K562 (cell line): Measurements from ENCODE around the gene ACTBL2. TPM values are rescaled to one million over a fixed set of nuclear protein-coding genes. Genes with fewer than 3 reads are reported as not detected.

Experiments used
- ATAC-seq: fragments of 200-7000 bp; cut with Tn5 transposase; 3 replicates; pipeline ENCODE4 v1.9.1; 2020; ENCODE audit warnings: moderate library complexity
- BruUV-seq: library from RNA; stranded (reverse); fragments of 400-500 nt; replicated peaks from 2 replicates; lab custom pipeline; 2021; lab: Mats Ljungman, UMichigan
- CTCF ChIA-PET: fragments of 300-600 bp; formaldehyde crosslinking; extraction: SDS; loops from one replicate; lab custom pipeline; 2021; ENCODE audit warnings: low intra/inter-chr PET ratio; lab: Yijun Ruan, JAX
- POLR2A ChIA-PET: fragments of 300-600, 350-650 bp; sonication (Branson Sonifier 250); formaldehyde crosslinking; extraction: SDS; loops from one replicate; lab custom pipeline; 2021; ENCODE audit warnings: antibody characterized with exemption, inconsistent platforms; lab: Yijun Ruan, JAX
- DNase-seq, 4 experiments: peaks; one replicate each; pipeline versions ENCODE4 v3.0.0 to v3.0.0-alpha.2; 2011 to 2018; ENCODE audit warnings: low spot score in 3 of 4, mixed read lengths in 3 of 4; ENCODE audit errors: extremely low read depth in 1 of 4
- FAIRE-seq: peaks from 2 replicates; lab custom pipeline; 2011; peaks lifted over from hg19 to GRCh38; lab: Jason Lieb, UNC
- H2AFZ ChIP-seq: 2 replicates; pipeline ENCODE4 v1.6.0; 2011; ENCODE audit warnings: low read depth, low read length, control low read depth, inconsistent platforms
- H3K27ac ChIP-seq: fragments of 200-600 bp; 3 replicates; pipeline ENCODE4 v1.8.0; 2011; ENCODE audit warnings: low read depth, mild to moderate bottlenecking, control low read depth, inconsistent platforms, low read length, moderate library complexity, mixed read lengths; ENCODE audit errors: extremely low read depth
- H3K27me3 ChIP-seq, 2 experiments: fragments of 300-600 bp in 1 of 2; 2 replicates in 1 of 2; 3 replicates in 1 of 2; pipeline versions ENCODE4 v1.6.0 to v1.8.0; 2011; ENCODE audit warnings: inconsistent platforms in 2 of 2, low read length in 2 of 2, mild to moderate bottlenecking in 1 of 2, mixed read lengths in 1 of 2, moderate library complexity in 1 of 2; ENCODE audit not compliant: control insufficient read depth in 2 of 2, insufficient read depth in 2 of 2
- H3K36me3 ChIP-seq: fragments of 300-600 bp; 3 replicates; pipeline ENCODE4 v1.8.0; 2011; ENCODE audit warnings: mild to moderate bottlenecking, low read length, inconsistent platforms; ENCODE audit not compliant: control insufficient read depth, insufficient read depth
- H3K4me1 ChIP-seq, 2 experiments: fragments of 200-600 bp in 1 of 2; replicated peaks in 1 of 2; 2 replicates in 1 of 2; 3 replicates in 1 of 2; pipeline versions ENCODE4 v1.5.1 to v1.8.0; 2011; ENCODE audit warnings: inconsistent platforms in 2 of 2, low read length in 2 of 2, mild to moderate bottlenecking in 1 of 2, mixed read lengths in 1 of 2, moderate library complexity in 1 of 2; ENCODE audit not compliant: control insufficient read depth in 2 of 2, insufficient read depth in 2 of 2
- H3K4me2 ChIP-seq: 2 replicates; pipeline ENCODE4 v1.6.1; 2011; ENCODE audit warnings: low read length, control low read depth, inconsistent platforms, mixed read lengths; ENCODE audit not compliant: insufficient read depth
- H3K4me3 ChIP-seq: fragments of 200-600 bp; sonication (generic), shearing (Covaris generic); 2 replicates; pipeline ENCODE4 v1.5.1; 2016; ENCODE audit warnings: control low read depth, inconsistent platforms
- H3K79me2 ChIP-seq: fragments of 200-600 bp; 3 replicates; pipeline ENCODE4 v1.8.0; 2011; ENCODE audit warnings: low read length, inconsistent platforms; ENCODE audit not compliant: control insufficient read depth, insufficient read depth
- H3K9ac ChIP-seq, 2 experiments: 2 replicates each; pipeline versions ENCODE4 v1.6.0 to v1.6.1; 2011; ENCODE audit warnings: low read depth in 2 of 2, low read length in 2 of 2, control low read depth in 1 of 2, inconsistent platforms in 1 of 2, mild to moderate bottlenecking in 1 of 2, mixed read lengths in 1 of 2; ENCODE audit not compliant: insufficient read depth in 1 of 2
- H3K9me1 ChIP-seq: one replicate; pipeline ENCODE4 v1.6.0; 2011; ENCODE audit warnings: inconsistent platforms, mild to moderate bottlenecking, low read length, moderate library complexity; ENCODE audit not compliant: control insufficient read depth, insufficient read depth
- H3K9me3 ChIP-seq: replicated peaks from 2 replicates; pipeline ENCODE4 v1.5.1; 2011; ENCODE audit warnings: low read depth, low read length, inconsistent platforms; ENCODE audit not compliant: control insufficient read depth, insufficient read depth
- H4K20me1 ChIP-seq: replicated peaks from 2 replicates; pipeline ENCODE4 v1.6.1; 2011; ENCODE audit warnings: low read length, inconsistent platforms, mixed read lengths; ENCODE audit not compliant: control insufficient read depth, insufficient read depth
- C11orf30 ChIP-seq: fragments of 450-650 bp; IDR thresholded peaks from 2 replicates; pipeline ENCODE4 v1.6.1; 2016; ENCODE audit warnings: low read depth, mild to moderate bottlenecking
- MAFF ChIP-seq: IDR thresholded peaks from 2 replicates; pipeline ENCODE4 v1.6.1; 2012; ENCODE audit warnings: low read length, improper control_type of control experiment
- MAFG ChIP-seq: fragments of 450-650 bp; conservative IDR thresholded peaks from 2 replicates; pipeline ENCODE4 v1.6.1; 2016; ENCODE audit warnings: missing genetic modification characterization, missing compliant biosample characterization
- MAFK ChIP-seq: IDR thresholded peaks from 2 replicates; pipeline ENCODE4 v1.6.1; 2011; ENCODE audit warnings: low read length, improper control_type of control experiment
- MEIS2 ChIP-seq: fragments of 450-650 bp; IDR thresholded peaks from 2 replicates; pipeline ENCODE4 v1.6.1; 2014; ENCODE audit warnings: mild to moderate bottlenecking; ENCODE audit not compliant: partially characterized antibody
- U2AF1 ChIP-seq: fragments of 200-400 bp; formaldehyde crosslinking; optimal IDR thresholded peaks from 2 replicates; pipeline ENCODE3; 2017; ENCODE audit warnings: mild to moderate bottlenecking, low read depth, low read length, moderate library complexity
- ZNF316 ChIP-seq: fragments of 450-650 bp; IDR thresholded peaks from 2 replicates; pipeline ENCODE4 v1.6.1; 2016
- WGBS: fragments of 100-300 bp; shearing (Covaris generic); methylation state at CpG from one replicate; pipeline ENCODE4 v1.1.6; 2016; ENCODE audit warnings: low coverage, mixed read lengths; ENCODE audit not compliant: insufficient coverage; ENCODE audit errors: missing lambda C conversion rate; 5-methylcytosine and 5-hydroxymethylcytosine counted together
- in situ Hi-C: fragments of 300-500 bp; cut with MboI; formaldehyde crosslinking; loops from 4 replicates; pipeline ENCODE4 v1.15.0; 2018; ENCODE audit warnings: inconsistent platforms, mixed read lengths
- intact Hi-C: fragments of 100-400 bp; cut with micrococcal nuclease; formaldehyde crosslinking; loops from 2 replicates; pipeline ENCODE4 v1.14.2; 2022
- polyA plus RNA-seq, 8 experiments: library from polyadenylated mRNA; depleted of rRNA in 4 of 8; stranded (reverse) in 5 of 8; unstranded in 3 of 8; fragments of >200 nt; fragmentation: Nextera tagmentation in 2 of 8; fragmentation: Illumina TruSeq in 1 of 8; extraction: Ambion mirVana in 2 of 8; extraction: Trizol in 1 of 8; gene quantifications; 2 replicates each; pipeline versions ENCODE4 v1.2.1 to v1.2.3, GENCODE V29; 2011 to 2014; ENCODE audit warnings: inconsistent platforms in 1 of 8, missing spikeins in 1 of 8
- total RNA-seq, 7 experiments: library from RNA; depleted of rRNA in 6 of 7; stranded (reverse); fragments of >200 nt in 6 of 7; fragmentation: Illumina TruSeq in 2 of 7; extraction: Trizol in 2 of 7; gene quantifications; 2 replicates each; pipeline versions ENCODE4 v1.2.1 to v1.2.3, GENCODE V29; 2011 to 2021; ENCODE audit warnings: low replicate concordance in 1 of 7
- TF ChIP-seq, protein P1 (sequence below): sonication (generic); formaldehyde crosslinking; IDR thresholded peaks from 2 replicates; pipeline ENCODE4 v1.8.1; 2022; ENCODE audit warnings: missing genetic modification reagents

Gene ACTBL2
- total and polyA plus RNA-seq, 9 of the 15 experiments (the other 6 are each of a cell fraction or from before 2014, with no cell fraction given): not detected

DNA sequence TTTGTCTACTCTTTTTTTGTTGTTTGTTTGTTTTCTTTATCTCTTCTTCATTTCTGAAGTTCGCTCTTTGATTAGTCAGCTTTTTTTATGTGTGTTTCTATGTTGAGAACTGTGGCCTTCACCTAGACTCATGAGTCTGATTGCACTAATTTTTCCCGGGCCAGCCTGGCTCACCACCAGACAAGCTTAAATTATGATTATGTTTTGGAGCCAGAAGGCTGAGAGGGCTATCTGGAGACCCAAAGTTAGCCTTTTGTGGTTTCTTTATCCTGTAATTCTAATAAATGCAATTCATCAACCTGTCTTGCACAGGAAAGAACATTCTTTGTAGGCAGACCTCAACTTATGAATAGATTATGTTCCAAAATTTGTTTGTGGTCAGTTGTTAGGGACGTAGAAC is 20.8 kb upstream of the ACTBL2 start:
- CTCF ChIA-PET: no interaction called here
- Histone ChIP-seq H3K4me2 (no peak overlapping the region), H3K9ac (no peak overlapping the region), H3K4me3 (no peak overlapping the region), H3K9me1 (no peaks in the 10 kb centered on the region), H3K27me3 (no peaks in the 10 kb centered on the region), H4K20me1 (no peaks in the 10 kb centered on the region), H2AFZ (no peak overlapping the region), H3K27ac (no peak overlapping the region), H3K9me3 (no peaks in the 10 kb centered on the region), H3K36me3 (no peaks in the 10 kb centered on the region), H3K4me1 (no peaks in the 10 kb centered on the region), H3K79me2 (no peaks in the 10 kb centered on the region)
- BruUV-seq: no TSS peak
- no peak for ATAC-seq
- intact Hi-C loops (loop anchor here (10.0 kb wide), 1 partner anchor 271 kb away; no protein-coding TSS in a partner anchor), in situ Hi-C loops (no loop called here)
- POLR2A ChIA-PET: no interaction called here
- 3% methylated on average over 3 of the region's 3 CpGs for WGBS
- TF ChIP-seq C11orf30: peak; percentile 71
- TF ChIP-seq MEIS2: peak; percentile 24
- peak; percentile 81 for TF ChIP-seq ZNF316
- peak; percentile 38; the same call in 1 of the 2 replicates for TF ChIP-seq MAFF
- TF ChIP-seq U2AF1: no peak
- TF ChIP-seq MAFG (tag): peak; percentile 71
- TF ChIP-seq, protein P1, sequence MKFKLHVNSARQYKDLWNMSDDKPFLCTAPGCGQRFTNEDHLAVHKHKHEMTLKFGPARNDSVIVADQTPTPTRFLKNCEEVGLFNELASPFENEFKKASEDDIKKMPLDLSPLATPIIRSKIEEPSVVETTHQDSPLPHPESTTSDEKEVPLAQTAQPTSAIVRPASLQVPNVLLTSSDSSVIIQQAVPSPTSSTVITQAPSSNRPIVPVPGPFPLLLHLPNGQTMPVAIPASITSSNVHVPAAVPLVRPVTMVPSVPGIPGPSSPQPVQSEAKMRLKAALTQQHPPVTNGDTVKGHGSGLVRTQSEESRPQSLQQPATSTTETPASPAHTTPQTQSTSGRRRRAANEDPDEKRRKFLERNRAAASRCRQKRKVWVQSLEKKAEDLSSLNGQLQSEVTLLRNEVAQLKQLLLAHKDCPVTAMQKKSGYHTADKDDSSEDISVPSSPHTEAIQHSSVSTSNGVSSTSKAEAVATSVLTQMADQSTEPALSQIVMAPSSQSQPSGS (CRISPR knock-in tag): no peak
- TF ChIP-seq MAFK: peak; percentile 40; the same call in 1 of the 2 replicates
- FAIRE-seq: no peak
- DNase-seq: no peak
